ENCODE data around the gene SNTA1. TPM values are rescaled to one million over a fixed set of nuclear protein-coding genes. Genes with fewer than 3 reads are reported as not detected.
"Not testable (repeated sequence)": the region's sequence is repeated elsewhere in the genome, so short reads cannot be mapped to it uniquely, and the experiment has no call there.

The SNTA1 gene
- total RNA-seq, 4 donors from 2014 or later: 6.3 to 27.3 (median 14.0) TPM

DNA sequence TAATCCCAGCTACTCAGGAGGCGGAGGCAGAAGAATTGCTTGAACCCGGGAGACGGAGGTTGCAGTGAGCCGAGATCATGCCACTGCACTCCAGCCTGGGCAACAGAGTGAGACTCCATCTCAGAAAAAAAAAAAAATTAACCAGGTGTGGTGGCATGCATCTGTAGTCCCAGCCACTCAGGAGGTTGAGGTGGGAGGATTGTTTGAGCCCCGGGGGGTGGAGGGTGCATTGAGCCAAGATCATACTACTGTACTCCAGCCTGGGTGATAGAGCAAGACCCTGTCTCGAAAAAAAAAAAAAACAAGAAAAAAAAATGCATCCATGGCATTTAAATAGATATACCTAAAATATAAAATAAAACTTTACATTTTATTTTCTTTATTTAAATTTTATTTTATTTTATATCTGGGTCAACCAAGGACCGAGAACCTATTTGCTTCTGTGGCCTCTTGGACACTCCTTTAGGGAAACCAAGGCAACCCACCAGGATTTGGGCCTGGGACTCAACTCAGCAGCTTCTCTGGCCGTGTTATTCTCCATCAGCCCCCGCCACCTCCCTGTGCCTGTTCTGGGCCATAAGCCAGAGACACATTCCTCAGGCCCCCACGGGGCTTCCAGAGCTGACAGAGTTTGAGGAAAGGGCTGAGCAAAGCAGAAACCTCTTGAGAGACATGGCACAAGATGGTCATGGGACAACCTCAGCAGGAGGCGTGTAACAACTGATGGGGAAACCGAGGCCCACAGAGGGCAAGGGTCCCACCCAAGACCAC lies 6.2 kb downstream of the SNTA1 start:
- Histone ChIP-seq H3K27ac (peak overlapping the region in 3 of 4 donors; percentile 62 to 67 (median 63)), H3K4me1 (peaks cover 0 to 40% (median 3%) of the 10 kb centered on the region in 3 donors), H3K4me3 (no peak overlapping the region), H3K27me3 (no peaks in the 10 kb centered on the region), H3K9me3 (no peaks in the 10 kb centered on the region), H3K36me3 (peaks cover 0 to 5% (median 0%) of the 10 kb centered on the region in 3 donors)
- DNase-seq: no peak
- no peak for TF ChIP-seq POLR2A (IDR thresholded peaks at IDR 0.05)
- TF ChIP-seq, protein P1, sequence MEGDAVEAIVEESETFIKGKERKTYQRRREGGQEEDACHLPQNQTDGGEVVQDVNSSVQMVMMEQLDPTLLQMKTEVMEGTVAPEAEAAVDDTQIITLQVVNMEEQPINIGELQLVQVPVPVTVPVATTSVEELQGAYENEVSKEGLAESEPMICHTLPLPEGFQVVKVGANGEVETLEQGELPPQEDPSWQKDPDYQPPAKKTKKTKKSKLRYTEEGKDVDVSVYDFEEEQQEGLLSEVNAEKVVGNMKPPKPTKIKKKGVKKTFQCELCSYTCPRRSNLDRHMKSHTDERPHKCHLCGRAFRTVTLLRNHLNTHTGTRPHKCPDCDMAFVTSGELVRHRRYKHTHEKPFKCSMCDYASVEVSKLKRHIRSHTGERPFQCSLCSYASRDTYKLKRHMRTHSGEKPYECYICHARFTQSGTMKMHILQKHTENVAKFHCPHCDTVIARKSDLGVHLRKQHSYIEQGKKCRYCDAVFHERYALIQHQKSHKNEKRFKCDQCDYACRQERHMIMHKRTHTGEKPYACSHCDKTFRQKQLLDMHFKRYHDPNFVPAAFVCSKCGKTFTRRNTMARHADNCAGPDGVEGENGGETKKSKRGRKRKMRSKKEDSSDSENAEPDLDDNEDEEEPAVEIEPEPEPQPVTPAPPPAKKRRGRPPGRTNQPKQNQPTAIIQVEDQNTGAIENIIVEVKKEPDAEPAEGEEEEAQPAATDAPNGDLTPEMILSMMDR (IDR thresholded peaks at IDR 0.05): no peak
- intact Hi-C loops (cut with DNase I): no loop called here
- WGBS, 2 donors: 81 to 82% methylated on average over 10 to 11 of the region's 12 CpGs

DNA sequence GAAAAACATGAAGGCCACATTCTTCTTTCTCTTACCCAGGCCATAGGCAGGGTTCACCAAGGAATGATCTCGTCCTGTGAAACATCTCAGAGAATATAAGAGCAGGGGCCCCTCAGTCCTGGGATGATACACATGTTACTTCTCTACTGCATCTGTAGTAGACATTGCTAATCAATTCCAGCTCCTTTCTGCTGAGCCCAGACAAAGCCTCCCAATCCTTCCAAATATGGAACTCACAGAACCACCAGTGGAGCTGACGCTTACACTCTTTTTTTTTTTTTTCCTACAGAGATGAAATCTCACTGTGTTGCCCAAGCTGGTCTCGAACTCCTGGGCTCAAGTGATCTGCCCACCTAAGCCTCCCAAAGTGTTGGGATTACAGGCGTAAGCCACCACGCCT lies 9.1 kb downstream of the SNTA1 start:
- no peaks in the 10 kb centered on the region for H3K27me3 ChIP-seq
- H3K36me3 ChIP-seq: peaks cover 0 to 5% (median 0%) of the 10 kb centered on the region in 3 donors
- intact Hi-C loops (cut with DNase I): no loop called here
- peaks cover 0 to 34% (median 6%) of the 10 kb centered on the region in 3 donors for H3K4me1 ChIP-seq
- TF ChIP-seq, protein P1 (IDR thresholded peaks at IDR 0.05): no peak
- TF ChIP-seq POLR2A (IDR thresholded peaks at IDR 0.05): no peak
- H3K27ac ChIP-seq: peak overlapping the region; percentile 22 to 77 (median 72)
- no peak overlapping the region for H3K4me3 ChIP-seq
- DNase-seq: no peak
- WGBS, 2 donors: 83 to 91% methylated on average over 5 of the region's 5 CpGs
- no peaks in the 10 kb centered on the region for H3K9me3 ChIP-seq

DNA sequence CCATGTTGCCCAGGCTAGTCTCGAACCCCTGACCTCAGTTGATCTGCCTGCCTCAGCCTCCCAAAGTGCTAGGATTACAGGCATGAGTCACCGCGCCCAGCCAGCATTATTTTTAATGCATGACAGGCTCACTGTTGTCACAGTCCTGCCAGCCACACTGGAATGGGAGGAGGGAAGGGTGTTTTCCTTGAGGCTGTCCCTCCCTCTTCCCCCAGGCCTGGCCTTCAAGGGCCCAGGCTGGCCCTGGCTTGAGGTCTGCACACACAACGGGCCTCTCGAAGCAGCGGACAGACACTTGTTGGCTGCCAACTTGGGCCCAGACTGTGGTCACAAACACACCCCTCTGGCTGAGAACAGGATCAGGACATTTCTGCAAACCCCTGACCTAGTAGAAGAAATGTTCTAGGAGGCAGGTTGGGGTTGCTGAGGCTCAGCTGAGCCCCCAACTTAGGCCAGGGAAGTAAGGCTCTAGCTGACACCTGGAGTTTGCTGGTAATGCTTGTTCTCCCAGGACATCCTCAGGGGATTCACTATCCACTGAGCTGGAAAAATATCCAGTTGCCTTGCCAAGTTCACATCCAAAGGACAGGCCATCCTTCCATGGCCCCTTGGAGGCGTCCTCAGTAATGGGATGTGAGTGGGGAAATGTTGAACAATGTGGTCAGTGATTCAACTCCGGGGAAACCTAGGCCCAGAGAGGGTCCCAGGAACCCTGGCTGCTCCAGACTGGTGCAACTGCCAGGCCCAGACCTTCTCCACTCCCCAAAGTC lies 9.9 kb downstream of the SNTA1 start:
- no peak overlapping the region for H3K4me3 ChIP-seq
- H3K27me3 ChIP-seq: no peaks in the 10 kb centered on the region
- H3K9me3 ChIP-seq: no peaks in the 10 kb centered on the region
- WGBS, 2 donors: 65 to 68% methylated on average over 3 to 4 of the region's 8 CpGs
- peak overlapping the region; percentile 22 to 77 (median 72) for H3K27ac ChIP-seq
- intact Hi-C loops (cut with DNase I): no loop called here
- TF ChIP-seq, protein P1 (IDR thresholded peaks at IDR 0.05): no peak
- no peak for TF ChIP-seq POLR2A (IDR thresholded peaks at IDR 0.05)
- peaks cover 0 to 34% (median 6%) of the 10 kb centered on the region in 3 donors for H3K4me1 ChIP-seq
- H3K36me3 ChIP-seq: peaks cover 0 to 5% (median 0%) of the 10 kb centered on the region in 3 donors
- DNase-seq: no peak

DNA sequence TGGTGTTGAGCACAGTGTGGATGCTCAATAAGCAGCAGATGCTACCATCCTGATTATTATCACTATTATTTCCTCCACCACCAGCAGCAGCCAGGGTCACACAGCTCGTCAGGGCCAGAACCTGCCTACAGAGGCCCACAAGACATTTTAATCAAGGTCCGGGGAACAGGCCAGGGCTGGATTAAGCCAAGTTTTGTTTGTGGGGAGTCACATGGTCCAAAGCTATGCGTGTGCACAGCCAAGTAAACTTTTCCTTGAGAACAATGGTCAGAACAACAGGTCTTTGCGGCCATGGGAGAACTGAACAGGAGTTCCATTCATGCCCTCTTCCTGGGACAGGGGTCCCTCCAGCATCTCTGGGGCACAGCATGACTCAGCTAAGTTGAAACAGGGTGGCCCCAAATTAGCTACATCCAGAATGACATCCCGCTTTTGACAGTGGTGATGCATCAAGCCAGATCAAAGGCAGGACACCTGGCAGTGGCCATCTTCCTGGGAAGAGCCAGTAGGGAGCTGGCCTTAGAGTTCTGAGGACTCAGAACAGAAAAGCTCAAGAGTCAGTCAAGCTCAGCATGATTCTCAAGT lies 11.7 kb downstream of the SNTA1 start:
- intact Hi-C loops (cut with DNase I): no loop called here
- 49 to 54% methylated on average over 5 of the region's 5 CpGs for WGBS, 2 donors
- Histone ChIP-seq H3K9me3 (no peaks in the 10 kb centered on the region), H3K4me3 (no peak overlapping the region), H3K27ac (peak overlapping the region in 3 of 4 donors; percentile 70 to 74 (median 74)), H3K27me3 (no peaks in the 10 kb centered on the region), H3K4me1 (peaks cover 0 to 28% (median 6%) of the 10 kb centered on the region in 3 donors), H3K36me3 (peaks cover 0 to 5% (median 0%) of the 10 kb centered on the region in 3 donors)
- DNase-seq: no peak
- no peak for TF ChIP-seq POLR2A (IDR thresholded peaks at IDR 0.05)
- TF ChIP-seq, protein P1 (IDR thresholded peaks at IDR 0.05): no peak

DNA sequence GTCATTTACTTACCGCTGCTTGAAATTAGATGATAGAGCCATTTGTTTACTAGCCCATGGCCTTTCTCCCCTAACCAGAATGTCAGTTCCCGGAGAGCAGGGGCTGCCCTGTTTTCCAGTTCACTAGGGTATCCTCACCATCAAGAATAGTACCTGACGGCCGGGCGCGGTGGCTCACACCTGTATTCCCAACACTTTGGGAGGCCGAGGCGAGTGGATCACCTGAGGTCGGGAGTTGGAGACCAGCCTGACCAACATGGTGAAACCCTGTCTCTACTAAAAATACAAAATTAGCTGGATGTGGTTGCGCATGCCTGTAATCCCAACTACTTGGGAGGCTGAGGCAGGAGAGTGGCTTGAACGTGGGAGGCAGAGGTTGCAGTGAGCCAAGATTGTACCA lies 19.7 kb downstream of the SNTA1 start:
- 84 to 87% methylated on average over 4 to 9 of the region's 11 CpGs for WGBS, 2 donors
- H3K36me3 ChIP-seq; H3K4me3 ChIP-seq; H3K9me3 ChIP-seq; H3K27me3 ChIP-seq; intact Hi-C loops (cut with DNase I); DNase-seq: not testable (repeated sequence)
- H3K27ac ChIP-seq: peak overlapping the region; percentile 62 to 87 (median 80)
- H3K4me1 ChIP-seq: peaks cover 0 to 22% (median 8%) of the 10 kb centered on the region in 3 donors

Measured in esophagus squamous epithelium (tissue), 5 donors.